Osteocyte (in vitro differentiated cells): Measurements from ENCODE around the gene DCAF8L2. TPM values are rescaled to one million over a fixed set of nuclear protein-coding genes. Genes with fewer than 3 reads are reported as not detected.
"Not testable (repeated sequence)": the region's sequence is repeated elsewhere in the genome, so short reads cannot be mapped to it uniquely, and the experiment has no call there.

Source experiments
- DNase-seq: peaks from one replicate; pipeline ENCODE4 v3.0.0; 2021; ENCODE audit warnings: mixed read lengths; ENCODE audit not compliant: unreplicated experiment; ENCODE audit errors: extremely low spot score
- H3K27ac Mint-ChIP-seq: one replicate; pipeline ENCODE4 v1.8.0; 2021; ENCODE audit warnings: mild to moderate bottlenecking, mixed read lengths; ENCODE audit not compliant: unreplicated experiment
- H3K27me3 Mint-ChIP-seq: one replicate; pipeline ENCODE4 v1.8.0; 2021; ENCODE audit warnings: mixed read lengths; ENCODE audit not compliant: unreplicated experiment
- H3K36me3 Mint-ChIP-seq: one replicate; pipeline ENCODE4 v1.8.0; 2021; ENCODE audit warnings: mixed read lengths; ENCODE audit not compliant: unreplicated experiment
- H3K4me1 Mint-ChIP-seq: one replicate; pipeline ENCODE4 v1.8.0; 2021; ENCODE audit warnings: mixed read lengths; ENCODE audit not compliant: unreplicated experiment
- H3K4me3 Mint-ChIP-seq: one replicate; pipeline ENCODE4 v1.8.0; 2021; ENCODE audit warnings: mild to moderate bottlenecking, moderate library complexity, mixed read lengths; ENCODE audit not compliant: unreplicated experiment
- H3K9me3 Mint-ChIP-seq: one replicate; pipeline ENCODE4 v1.8.0; 2021; ENCODE audit warnings: mixed read lengths; ENCODE audit not compliant: unreplicated experiment
- long read RNA-seq: library from polyadenylated mRNA; unstranded; transcript quantifications from one replicate; pipeline ENCODE4 v2.0.0, GENCODE V29; 2021
- total RNA-seq: library from RNA; stranded (reverse); gene quantifications from 2 replicates; pipeline ENCODE4 v1.2.1, GENCODE V29; 2021
- TF ChIP-seq, protein P1 (sequence below): fragments of 200-600 bp; sonication (generic); IDR thresholded peaks from 2 replicates; pipeline ENCODE4 v1.5.0; 2021; ENCODE audit warnings: antibody characterized with exemption, mild to moderate bottlenecking, moderate library complexity

The DCAF8L2 gene
- not detected in 2 replicates for total RNA-seq
- long read RNA-seq = 0 reads

DNA sequence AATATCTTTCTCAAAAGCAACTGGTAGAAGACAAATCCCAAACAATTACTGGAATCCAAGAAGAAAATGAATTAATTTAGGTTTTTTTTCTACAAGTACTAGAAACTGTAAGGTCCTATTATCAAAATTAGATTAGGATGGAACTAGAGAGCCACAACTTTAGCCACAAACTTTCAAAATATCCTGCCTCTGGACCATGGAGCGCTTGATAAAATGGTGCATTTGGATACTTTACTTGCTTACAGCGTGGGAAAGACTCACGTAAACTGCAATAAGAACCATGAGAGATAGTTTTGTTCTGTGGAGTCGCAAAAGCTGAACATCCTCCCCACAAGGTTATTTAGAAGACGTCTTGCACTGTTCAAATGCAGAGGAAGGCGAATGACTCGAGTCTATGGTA, at the start of gene DCAF8L2:
Gene DCAF8L2, plus strand, starts transcription at position 301 of the 400 bp plus-strand sequence. CDS start 156,552 bp downstream, outside the sequence.
- Mint-ChIP-seq H3K27ac (no peak within 1 kb of the TSS), H3K27me3 (no peaks in the 10 kb centered on the region), H3K4me1 (no peaks in the 10 kb centered on the region), H3K36me3 (no peaks in the 10 kb centered on the region), H3K9me3 (peaks cover 4% of the 10 kb centered on the region), H3K4me3 (no peak within 1 kb of the TSS)
- TF ChIP-seq, protein P1, sequence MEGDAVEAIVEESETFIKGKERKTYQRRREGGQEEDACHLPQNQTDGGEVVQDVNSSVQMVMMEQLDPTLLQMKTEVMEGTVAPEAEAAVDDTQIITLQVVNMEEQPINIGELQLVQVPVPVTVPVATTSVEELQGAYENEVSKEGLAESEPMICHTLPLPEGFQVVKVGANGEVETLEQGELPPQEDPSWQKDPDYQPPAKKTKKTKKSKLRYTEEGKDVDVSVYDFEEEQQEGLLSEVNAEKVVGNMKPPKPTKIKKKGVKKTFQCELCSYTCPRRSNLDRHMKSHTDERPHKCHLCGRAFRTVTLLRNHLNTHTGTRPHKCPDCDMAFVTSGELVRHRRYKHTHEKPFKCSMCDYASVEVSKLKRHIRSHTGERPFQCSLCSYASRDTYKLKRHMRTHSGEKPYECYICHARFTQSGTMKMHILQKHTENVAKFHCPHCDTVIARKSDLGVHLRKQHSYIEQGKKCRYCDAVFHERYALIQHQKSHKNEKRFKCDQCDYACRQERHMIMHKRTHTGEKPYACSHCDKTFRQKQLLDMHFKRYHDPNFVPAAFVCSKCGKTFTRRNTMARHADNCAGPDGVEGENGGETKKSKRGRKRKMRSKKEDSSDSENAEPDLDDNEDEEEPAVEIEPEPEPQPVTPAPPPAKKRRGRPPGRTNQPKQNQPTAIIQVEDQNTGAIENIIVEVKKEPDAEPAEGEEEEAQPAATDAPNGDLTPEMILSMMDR = no peak
- DNase-seq = no peak

DNA sequence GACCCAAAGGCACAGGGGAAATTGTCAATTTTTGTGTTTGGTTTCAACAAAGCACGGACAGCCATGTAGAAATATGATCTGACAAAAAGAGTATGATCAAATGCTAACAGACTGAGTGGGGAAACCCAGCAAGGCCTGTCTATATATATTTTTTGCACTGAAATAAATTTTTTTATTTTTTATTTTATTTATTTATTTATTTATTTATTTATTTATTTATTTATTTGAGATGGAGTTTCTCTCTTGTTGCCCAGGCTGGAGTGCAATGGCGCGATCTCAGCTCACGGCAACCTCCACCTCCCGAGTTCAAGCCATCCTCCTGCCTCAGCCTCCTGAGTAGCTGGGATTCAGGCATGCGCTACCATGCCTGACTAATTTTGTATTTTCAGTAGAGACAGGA, 49.0 kb upstream of the DCAF8L2 start:
- not testable (repeated sequence) for H3K9me3 Mint-ChIP-seq, DNase-seq, H3K27me3 Mint-ChIP-seq, H3K36me3 Mint-ChIP-seq, H3K27ac Mint-ChIP-seq, H3K4me1 Mint-ChIP-seq, H3K4me3 Mint-ChIP-seq

DNA sequence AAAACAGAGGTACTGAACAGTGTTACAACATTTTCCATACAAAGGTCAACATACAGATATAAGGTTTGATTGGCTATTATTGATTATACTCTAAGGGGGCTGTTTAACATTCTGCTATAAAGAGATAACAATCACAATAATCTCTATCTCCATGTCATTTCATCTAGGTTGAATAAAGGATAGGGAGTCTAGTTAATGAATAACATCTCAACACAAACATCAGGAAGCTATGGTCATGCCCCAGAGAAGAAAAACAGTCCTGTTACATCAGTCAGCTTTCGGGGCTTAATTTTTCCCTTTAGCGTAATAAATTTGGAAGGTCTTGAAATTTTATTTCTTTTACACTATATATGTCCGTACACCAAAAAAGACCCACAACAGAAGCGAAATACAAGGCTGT, 41.5 kb upstream of the DCAF8L2 start:
- DNase-seq = no peak
- peaks cover 6% of the 10 kb centered on the region for H3K9me3 Mint-ChIP-seq
- no peak overlapping the region for H3K27ac Mint-ChIP-seq
- H3K4me3 Mint-ChIP-seq = no peak overlapping the region
- H3K36me3 Mint-ChIP-seq = no peaks in the 10 kb centered on the region
- TF ChIP-seq, protein P1 = no peak
- H3K27me3 Mint-ChIP-seq = no peaks in the 10 kb centered on the region
- H3K4me1 Mint-ChIP-seq = no peaks in the 10 kb centered on the region

DNA sequence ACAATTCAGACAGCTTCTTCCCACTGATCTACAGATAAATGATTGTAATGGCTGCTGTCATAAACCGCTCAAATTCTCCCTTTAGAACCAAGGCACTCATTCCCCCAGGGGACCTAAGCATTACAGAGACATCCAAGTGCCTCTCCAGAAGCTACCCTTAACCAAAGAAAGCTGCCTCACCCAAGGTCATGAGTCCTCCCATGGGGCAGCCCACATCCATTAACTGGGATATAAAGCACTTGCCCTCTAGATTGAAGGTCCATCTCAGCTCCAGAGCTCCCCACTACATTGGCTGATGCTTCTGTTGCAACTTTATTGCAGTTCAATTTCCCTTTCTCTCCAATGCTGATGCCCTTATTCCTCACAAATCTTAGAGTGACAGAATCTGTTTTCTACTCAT, 40.5 kb upstream of the DCAF8L2 start:
- Mint-ChIP-seq H3K4me1 (no peaks in the 10 kb centered on the region), H3K27ac (no peak overlapping the region), H3K4me3 (no peak overlapping the region), H3K36me3 (no peaks in the 10 kb centered on the region), H3K27me3 (no peaks in the 10 kb centered on the region), H3K9me3 (peaks cover 6% of the 10 kb centered on the region)
- DNase-seq = no peak
- TF ChIP-seq, protein P1 = no peak

DNA sequence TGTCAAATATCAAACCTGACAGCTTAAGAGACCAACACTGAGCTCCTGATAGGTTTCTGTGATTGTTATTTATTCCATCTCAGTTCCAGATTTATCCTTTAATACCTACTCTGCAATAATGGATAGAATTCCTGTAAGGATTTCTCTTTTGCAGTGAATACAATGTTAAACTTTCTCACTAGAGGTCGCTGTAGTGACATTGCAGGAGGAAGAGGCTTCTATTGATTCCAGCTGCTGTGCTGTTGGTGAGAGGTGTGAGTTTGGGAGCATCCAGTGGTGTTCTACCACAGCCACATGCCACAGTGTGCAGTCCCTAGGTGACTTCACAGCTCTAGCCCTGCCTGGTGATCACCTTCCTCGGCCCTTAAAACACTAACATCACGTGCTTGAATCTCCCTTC, 34.6 kb upstream of the DCAF8L2 start:
- Mint-ChIP-seq H3K27ac (no peak overlapping the region), H3K4me3 (no peak overlapping the region), H3K27me3 (no peaks in the 10 kb centered on the region), H3K4me1 (no peaks in the 10 kb centered on the region), H3K36me3 (no peaks in the 10 kb centered on the region), H3K9me3 (no peaks in the 10 kb centered on the region)
- DNase-seq = no peak
- TF ChIP-seq, protein P1 = peak; percentile 48

DNA sequence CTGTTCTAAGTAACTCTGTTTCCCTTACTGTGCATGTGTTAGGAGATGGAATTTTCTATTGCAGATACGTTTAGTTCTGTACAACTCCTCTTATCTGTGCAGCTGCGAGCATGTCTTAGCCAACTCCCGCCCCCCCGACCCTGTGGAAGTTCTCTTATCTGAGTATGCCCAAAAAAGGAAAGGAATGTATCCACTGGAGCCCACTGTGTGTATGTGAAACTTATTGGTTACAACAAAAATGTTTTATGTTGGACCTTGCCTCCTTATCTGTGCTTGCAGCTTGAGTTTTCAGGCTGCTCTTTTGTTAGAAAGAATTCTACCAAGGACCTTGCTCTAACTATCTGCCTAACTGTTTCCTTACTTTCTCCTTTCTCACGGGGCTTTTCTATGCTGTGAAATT, 24.2 kb upstream of the DCAF8L2 start:
- no peak overlapping the region for H3K4me3 Mint-ChIP-seq
- no peak for DNase-seq
- H3K27me3 Mint-ChIP-seq = no peaks in the 10 kb centered on the region
- H3K4me1 Mint-ChIP-seq = no peaks in the 10 kb centered on the region
- no peaks in the 10 kb centered on the region for H3K9me3 Mint-ChIP-seq
- no peaks in the 10 kb centered on the region for H3K36me3 Mint-ChIP-seq
- TF ChIP-seq, protein P1 = no peak
- H3K27ac Mint-ChIP-seq = no peak overlapping the region
